Central memory CD4-positive, alpha-beta T cell (primary cell): ENCODE measurements around the gene CASP3.
"Not testable (repeated sequence)": the region's sequence is repeated elsewhere in the genome, so short reads cannot be mapped to it uniquely, and the experiment has no call there.

Experiments
- DNase-seq: peaks from one replicate; pipeline ENCODE4 v3.0.0; 2022

Gene CASP3

GRCh38 chr4:184662236-184662635, 13.0 kb upstream of the CASP3 start:
- no peak for DNase-seq

GRCh38 chr4:184660978-184661377, 11.7 kb upstream of the CASP3 start:
- no peak for DNase-seq

GRCh38 chr4:184657820-184658219, 8.6 kb upstream of the CASP3 start:
- DNase-seq, result not testable (repeated sequence)

GRCh38 chr4:184657144-184657543, 7.9 kb upstream of the CASP3 start:
- DNase-seq, result no peak

DNA sequence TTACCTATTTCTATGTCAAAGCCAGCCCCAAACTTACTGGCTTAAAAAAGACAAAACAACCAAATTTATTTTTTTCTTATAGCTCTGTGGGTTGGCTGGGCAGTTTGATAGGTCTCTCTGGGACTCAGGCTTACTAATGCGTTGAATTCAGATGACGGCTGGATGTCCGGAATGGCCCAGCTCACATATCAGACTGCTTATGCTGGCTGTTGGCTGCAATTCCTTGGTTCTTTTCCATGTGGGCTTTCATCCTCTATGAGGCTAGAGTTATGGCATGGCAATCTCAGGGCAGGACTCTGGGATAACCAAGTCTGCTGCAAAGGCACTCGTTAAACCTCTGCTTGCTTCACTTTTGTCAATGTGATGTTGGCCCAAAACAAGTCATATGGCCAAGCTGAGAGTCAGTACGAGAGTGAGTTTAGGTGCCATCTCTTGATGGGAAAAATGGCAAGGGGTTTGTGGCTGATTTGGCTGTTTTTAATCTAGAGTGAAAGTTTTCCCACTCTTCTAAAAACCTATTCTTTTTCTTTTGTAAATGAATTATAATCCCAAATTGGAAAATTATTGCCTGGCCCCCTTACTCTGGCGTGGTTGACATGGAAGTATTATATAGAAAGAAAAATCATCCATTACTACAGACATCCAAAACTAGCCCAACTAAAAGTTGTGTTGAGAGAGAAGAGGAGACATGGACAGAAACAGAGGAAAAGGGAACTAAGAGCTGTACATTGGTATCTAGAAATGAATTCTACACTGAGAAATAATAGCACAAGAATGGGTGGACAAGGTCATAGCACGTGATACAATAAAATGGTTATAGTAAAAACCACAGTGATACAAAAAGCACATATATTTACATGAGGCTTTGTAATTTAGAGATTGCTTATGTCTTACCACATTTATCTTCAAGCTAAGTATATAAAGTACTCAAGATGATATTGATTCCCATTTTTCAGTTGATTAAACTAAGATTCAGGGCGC, 6.9 kb upstream of the CASP3 start:
- DNase-seq, result no peak

- no peak for DNase-seq
Measured at GRCh38 chr4:184653650-184654049, 4.4 kb upstream of the CASP3 start.

DNA sequence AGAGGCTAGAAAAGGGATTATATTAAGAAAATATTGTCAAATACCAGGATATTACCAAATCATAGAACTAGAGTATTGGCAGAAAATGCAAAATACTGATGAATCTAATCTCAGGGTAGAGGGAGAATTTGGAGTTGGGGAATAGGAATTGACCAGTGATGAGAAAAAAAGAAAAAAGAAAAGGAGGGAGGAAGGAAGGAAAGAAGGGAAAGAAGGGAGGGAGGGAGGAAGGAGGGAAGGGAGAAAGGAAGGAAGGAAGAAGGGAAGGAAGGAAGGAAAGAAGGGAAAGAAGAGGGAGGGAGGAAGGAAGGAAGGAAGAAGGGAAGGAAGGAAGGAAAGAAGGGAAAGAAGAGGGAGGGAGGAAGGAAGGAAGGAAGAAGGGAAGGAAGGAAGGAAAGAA, 3.4 kb upstream of the CASP3 start:
- DNase-seq, result not testable (repeated sequence)

- DNase-seq, result no peak
Measured at GRCh38 chr4:184651899-184652298, 2.7 kb upstream of the CASP3 start.

- DNase-seq, result no peak
Measured at GRCh38 chr4:184649971-184650855, 966 bp upstream of the CASP3 start.

DNA sequence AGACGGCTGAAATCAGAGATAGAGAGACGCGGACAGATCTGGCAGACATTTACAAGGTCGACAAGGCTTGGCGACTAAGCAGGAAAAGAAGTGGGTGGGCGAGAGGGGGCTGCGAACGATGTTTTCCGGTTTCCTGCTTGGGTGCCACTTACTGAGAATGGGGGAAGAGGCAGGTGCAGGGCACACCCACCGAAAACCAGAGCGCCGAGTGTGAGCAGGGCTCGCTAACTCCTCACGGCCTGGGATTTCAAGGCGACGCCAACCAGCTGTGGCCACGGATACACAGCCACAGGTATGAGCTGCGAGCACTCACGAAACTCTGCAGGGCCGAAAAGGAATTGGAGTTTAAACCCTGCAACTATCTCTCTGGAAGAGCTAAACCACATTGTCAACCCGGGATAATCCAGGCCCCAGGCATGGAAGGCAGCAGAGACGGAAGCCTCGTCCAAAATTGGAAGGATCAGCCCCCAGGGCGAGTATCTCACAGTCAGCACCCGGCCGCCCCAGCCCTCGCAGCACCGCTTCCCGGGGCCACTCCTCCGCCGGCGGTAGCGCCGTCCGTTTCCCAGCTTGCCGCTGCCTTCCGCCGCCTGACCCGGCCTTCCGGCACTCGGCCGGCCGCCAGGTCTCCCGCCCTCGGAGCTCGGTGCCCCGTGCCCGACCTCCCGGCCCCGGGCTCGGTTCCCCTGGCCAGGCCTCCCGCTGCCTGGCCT, 778 bp downstream of the CASP3 start:
- DNase-seq, result peak; percentile 27

DNA sequence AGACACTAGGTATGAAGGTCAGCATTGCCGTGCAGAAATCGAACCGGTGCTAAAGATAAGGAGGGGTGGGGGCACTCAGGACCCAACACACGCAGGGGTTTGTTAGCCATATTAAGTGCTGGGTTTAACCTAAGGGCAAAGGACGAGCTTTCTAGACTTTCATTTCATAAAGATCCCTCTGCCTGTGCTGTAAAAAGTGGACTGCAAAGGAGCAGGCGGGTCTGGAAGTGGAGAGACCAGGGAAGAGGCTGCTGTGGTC, 1.3 kb downstream of the CASP3 start:
- no peak for DNase-seq

GRCh38 chr4:184647266-184648053, 1.8 kb downstream of the CASP3 start:
- no peak for DNase-seq

DNA sequence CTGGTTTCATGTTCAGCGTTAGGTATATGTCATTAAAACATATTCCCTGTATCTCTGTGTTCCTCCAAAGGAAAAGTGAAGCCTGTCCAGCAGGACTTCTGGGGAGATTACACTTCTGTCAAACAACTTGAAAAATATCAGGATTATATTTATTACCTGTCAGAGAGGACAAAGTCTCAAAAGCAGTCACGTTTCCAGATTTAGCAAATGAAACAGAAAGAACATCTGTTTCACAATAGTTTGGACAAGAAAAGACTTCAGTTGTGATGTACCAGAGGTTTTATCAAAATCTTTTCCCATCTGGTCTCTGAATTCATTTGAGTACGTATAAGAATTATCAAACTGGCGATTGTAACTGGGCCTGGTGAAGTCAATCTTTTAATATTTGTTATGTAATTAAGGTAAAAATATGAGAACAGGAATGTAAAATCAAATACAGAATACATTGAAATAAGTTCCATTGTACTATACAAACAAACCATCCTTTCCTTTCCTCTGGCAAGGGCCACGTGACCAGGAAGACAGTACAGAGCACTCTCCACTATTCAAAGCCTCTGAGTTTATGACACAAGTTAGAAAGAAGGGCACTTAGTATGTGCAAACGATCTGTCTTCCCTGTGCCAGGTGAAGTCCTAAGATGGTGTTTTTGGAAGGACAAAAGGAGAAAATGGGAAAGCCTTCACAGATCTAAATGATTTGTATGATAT, 3.2 kb downstream of the CASP3 start:
- DNase-seq, result no peak

DNA sequence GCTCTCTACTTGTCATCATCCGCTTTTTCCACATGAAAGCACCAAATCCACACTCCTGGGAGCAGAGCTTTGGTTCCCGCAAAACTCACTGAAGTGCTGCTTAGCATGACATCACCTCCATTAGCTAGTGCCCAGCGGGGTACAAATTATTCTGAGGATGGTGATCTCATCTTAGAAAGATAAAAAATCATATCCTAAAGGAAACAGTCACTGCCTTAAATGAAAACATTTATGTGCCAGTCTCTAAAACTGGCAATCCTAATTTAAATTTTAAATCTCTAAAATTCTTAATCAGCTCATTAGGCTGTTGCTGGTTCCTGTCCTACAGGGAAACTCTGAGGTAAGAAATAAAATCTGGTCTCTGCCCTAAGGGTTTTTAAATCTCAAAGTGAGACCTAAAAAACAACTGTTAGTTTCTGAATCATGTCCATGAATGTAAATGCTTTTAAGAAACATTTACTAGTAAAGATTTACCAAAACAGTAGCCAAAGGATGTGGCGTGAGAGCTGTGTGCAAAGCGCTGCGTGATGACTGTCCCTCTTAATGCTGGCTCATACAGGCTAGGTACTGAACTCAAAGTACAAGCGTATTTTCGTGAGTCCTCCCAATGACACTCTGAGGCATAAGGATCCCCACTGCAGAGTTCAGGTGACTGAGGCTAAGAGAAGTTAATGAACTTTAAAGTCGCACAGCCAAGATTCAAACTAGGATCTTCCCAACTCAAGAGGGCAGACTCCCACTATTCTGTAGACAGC, 4.5 kb downstream of the CASP3 start:
- DNase-seq, result no peak

- DNase-seq, result no peak
Measured at GRCh38 chr4:184643731-184644130, 5.5 kb downstream of the CASP3 start.

- DNase-seq, result no peak
Measured at GRCh38 chr4:184641451-184641850, 7.8 kb downstream of the CASP3 start.

- no peak for DNase-seq
Measured at GRCh38 chr4:184641022-184641421, 8.2 kb downstream of the CASP3 start.

- DNase-seq, result no peak
Measured at GRCh38 chr4:184636897-184637296, 12.3 kb downstream of the CASP3 start.

DNA sequence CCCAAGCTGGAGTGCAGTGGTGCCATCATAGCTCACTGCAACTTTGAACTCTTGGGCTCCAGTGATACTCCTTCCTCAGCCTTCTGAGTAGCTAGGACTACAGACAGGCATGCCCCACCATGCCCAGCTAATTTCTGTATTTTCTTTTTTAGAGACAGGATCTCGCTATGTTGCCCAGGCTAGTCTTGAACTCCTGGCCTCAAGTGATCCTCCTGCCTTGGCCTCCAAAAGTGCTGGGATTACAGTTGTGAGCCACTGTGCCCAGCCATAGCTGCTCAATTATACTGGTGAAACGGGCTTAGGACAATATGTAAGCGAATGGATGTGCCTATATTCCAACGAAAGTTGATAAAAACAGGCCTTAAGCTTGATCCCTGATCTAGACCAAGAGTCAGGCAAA, 13.1 kb downstream of the CASP3 start:
- DNase-seq, result no peak

DNA sequence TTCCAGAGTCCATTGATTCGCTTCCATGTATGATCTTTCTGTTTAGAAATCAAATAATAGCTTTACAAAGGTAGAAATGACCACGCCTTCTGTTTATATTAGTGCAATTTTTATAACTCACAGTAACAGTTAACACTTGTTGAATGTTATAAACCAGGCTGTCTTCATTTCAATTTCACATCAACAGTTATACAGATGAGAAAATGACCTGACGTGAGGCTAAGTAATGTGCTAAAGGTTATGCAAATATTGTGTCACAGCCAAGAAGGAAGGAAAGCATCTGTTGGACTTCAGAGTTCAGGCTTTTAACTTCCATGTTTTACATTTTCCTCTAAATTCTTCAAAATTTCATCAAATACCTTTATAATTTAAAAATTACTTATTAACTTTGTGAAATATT, 13.9 kb downstream of the CASP3 start:
- DNase-seq, result no peak

DNA sequence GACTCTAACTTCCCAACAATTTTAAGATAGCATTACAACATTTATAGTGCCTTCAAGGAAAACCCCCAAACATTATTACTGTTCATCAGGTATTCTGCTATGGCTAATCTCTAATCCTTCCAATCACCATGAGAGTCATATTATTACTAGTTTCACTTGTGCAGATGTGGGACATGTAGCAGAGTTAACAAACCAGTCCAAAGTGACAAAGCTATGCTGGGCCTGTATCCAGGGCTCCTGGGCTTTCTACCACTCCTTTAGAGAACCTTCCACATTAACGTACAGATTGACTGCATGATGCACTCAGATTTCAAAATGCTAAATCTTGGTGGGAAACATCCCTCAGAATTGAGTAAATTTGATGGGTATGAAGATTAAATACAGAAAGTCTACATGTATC, 16.4 kb downstream of the CASP3 start:
- DNase-seq, result no peak
